ENCODE results near the gene SCAPER. TPM values are rescaled to one million over a fixed set of nuclear protein-coding genes. Genes with fewer than 3 reads are reported as not detected.

Gene SCAPER
- total RNA-seq, 1 experiment from 2014 or later: 10.3 TPM

DNA sequence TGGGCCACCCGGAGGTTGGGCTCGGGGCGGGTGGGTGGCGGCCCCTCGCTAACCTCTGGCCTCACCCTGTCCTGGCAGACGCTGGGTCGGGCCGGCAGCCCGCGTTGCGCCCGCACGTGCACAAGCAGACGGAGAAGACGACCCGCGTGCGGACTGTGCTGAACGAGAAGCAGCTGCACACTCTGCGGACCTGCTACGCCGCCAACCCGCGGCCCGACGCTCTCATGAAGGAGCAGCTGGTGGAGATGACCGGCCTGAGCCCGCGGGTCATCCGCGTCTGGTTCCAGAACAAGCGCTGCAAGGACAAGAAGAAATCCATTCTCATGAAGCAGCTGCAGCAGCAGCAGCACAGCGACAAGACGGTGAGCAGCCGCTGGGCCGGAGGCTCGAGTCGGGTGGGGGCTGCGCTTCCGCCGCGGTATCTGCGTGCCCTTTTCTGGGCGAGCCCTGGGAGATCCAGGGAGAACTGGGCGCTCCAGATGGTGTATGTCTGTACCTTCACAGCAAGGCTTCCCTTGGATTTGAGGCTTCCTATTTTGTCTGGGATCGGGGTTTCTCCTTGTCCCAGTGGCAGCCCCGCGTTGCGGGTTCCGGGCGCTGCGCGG, 564.8 kb downstream of the SCAPER start:
- H3K36me3 Mint-ChIP-seq: no peaks in the 10 kb centered on the region
- ATAC-seq (no peak), DNase-seq (ENCODE audit: low spot score) (peak; percentile 33)
- ChIA-PET POLR2A (no interaction called here), CTCF (interaction anchor here (1.2 kb wide), 2 partner anchors 10 to 150 kb away, joined by 3 to 4 read pairs; no protein-coding TSS in a partner anchor)
- peaks cover 51% of the 10 kb centered on the region for H3K4me1 Mint-ChIP-seq
- no peaks in the 10 kb centered on the region for H3K9me3 Mint-ChIP-seq
- peak overlapping the region; percentile 82 for H3K4me3 Mint-ChIP-seq
- H3K27me3 Mint-ChIP-seq (ENCODE audit: low read depth): peaks cover 97% of the 10 kb centered on the region
- H3K27ac Mint-ChIP-seq: no peak overlapping the region
- TF ChIP-seq, protein P1, sequence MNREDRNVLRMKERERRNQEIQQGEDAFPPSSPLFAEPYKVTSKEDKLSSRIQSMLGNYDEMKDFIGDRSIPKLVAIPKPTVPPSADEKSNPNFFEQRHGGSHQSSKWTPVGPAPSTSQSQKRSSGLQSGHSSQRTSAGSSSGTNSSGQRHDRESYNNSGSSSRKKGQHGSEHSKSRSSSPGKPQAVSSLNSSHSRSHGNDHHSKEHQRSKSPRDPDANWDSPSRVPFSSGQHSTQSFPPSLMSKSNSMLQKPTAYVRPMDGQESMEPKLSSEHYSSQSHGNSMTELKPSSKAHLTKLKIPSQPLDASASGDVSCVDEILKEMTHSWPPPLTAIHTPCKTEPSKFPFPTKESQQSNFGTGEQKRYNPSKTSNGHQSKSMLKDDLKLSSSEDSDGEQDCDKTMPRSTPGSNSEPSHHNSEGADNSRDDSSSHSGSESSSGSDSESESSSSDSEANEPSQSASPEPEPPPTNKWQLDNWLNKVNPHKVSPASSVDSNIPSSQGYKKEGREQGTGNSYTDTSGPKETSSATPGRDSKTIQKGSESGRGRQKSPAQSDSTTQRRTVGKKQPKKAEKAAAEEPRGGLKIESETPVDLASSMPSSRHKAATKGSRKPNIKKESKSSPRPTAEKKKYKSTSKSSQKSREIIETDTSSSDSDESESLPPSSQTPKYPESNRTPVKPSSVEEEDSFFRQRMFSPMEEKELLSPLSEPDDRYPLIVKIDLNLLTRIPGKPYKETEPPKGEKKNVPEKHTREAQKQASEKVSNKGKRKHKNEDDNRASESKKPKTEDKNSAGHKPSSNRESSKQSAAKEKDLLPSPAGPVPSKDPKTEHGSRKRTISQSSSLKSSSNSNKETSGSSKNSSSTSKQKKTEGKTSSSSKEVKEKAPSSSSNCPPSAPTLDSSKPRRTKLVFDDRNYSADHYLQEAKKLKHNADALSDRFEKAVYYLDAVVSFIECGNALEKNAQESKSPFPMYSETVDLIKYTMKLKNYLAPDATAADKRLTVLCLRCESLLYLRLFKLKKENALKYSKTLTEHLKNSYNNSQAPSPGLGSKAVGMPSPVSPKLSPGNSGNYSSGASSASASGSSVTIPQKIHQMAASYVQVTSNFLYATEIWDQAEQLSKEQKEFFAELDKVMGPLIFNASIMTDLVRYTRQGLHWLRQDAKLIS (CRISPR knock-in tag; IDR thresholded peaks at IDR 0.05; ENCODE audit: borderline replicate concordance): no peak
- no peak for TF ChIP-seq TP53 (CRISPR knock-in tag; IDR thresholded peaks at IDR 0.05)
- TF ChIP-seq, protein P2, sequence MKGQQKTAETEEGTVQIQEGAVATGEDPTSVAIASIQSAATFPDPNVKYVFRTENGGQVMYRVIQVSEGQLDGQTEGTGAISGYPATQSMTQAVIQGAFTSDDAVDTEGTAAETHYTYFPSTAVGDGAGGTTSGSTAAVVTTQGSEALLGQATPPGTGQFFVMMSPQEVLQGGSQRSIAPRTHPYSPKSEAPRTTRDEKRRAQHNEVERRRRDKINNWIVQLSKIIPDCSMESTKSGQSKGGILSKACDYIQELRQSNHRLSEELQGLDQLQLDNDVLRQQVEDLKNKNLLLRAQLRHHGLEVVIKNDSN (CRISPR knock-in tag; IDR thresholded peaks at IDR 0.05): no peak
- TF ChIP-seq, protein P3, sequence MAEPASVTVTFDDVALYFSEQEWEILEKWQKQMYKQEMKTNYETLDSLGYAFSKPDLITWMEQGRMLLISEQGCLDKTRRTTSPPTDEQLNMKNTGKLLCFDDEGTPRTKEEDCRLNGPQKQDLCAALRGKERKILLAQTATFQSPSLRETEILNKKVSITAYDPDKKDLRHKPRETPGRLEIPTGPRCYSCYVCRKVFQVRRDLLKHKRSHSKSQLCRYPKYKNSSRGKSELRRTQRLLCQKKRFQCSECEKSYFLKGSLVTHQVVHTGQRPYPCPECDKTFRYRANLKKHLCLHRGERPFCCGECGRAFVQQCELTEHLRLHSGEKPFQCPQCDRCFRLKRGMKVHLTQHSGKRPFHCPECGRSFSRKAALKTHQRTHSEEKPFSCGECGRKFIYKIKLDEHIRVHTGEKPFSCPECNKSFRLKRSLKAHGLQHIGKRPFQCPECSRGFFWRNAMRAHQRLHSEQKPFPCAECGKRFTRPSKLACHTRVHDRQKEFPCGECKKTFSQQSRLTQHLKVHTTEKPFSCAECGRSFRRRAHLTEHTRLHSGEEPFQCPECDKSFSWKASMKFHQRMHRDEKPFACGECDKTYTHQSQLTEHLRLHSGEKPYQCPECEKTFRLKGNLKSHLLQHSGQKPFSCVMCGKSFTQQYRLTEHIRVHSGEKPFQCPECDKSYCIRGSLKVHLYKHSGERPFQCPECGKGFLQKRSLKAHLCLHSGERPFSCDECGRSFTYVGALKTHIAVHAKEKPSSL (CRISPR knock-in tag; conservative IDR thresholded peaks at IDR 0.05): no peak
- TF ChIP-seq ETV6 (CRISPR knock-in tag; IDR thresholded peaks at IDR 0.05): no peak
- TF ChIP-seq GTF2I (CRISPR knock-in tag; conservative IDR thresholded peaks at IDR 0.05): no peak
- TF ChIP-seq ZNF263 (CRISPR knock-in tag; IDR thresholded peaks at IDR 0.05; ENCODE audit: low read depth): no peak
- TF ChIP-seq, protein P4, sequence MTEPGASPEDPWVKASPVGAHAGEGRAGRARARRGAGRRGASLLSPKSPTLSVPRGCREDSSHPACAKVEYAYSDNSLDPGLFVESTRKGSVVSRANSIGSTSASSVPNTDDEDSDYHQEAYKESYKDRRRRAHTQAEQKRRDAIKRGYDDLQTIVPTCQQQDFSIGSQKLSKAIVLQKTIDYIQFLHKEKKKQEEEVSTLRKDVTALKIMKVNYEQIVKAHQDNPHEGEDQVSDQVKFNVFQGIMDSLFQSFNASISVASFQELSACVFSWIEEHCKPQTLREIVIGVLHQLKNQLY (CRISPR knock-in tag; IDR thresholded peaks at IDR 0.05): no peak
- TF ChIP-seq, protein P5, sequence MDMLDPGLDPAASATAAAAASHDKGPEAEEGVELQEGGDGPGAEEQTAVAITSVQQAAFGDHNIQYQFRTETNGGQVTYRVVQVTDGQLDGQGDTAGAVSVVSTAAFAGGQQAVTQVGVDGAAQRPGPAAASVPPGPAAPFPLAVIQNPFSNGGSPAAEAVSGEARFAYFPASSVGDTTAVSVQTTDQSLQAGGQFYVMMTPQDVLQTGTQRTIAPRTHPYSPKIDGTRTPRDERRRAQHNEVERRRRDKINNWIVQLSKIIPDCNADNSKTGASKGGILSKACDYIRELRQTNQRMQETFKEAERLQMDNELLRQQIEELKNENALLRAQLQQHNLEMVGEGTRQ (CRISPR knock-in tag; IDR thresholded peaks at IDR 0.05): no peak
- no peak for TF ChIP-seq FOXK1 (CRISPR knock-in tag; IDR thresholded peaks at IDR 0.05)
- TF ChIP-seq KAT7 (CRISPR knock-in tag; IDR thresholded peaks at IDR 0.05; ENCODE audit: borderline replicate concordance): no peak
- TF ChIP-seq, protein P6, sequence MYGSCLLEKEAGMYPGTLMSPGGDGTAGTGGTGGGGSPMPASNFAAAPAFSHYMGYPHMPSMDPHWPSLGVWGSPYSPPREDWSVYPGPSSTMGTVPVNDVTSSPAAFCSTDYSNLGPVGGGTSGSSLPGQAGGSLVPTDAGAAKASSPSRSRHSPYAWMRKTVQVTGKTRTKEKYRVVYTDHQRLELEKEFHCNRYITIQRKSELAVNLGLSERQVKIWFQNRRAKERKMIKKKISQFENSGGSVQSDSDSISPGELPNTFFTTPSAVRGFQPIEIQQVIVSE (CRISPR knock-in tag; IDR thresholded peaks at IDR 0.05; ENCODE audit: borderline replicate concordance): no peak
- no peak for TF ChIP-seq TCF7 (CRISPR knock-in tag; IDR thresholded peaks at IDR 0.05; ENCODE audit: low read depth)
- TF ChIP-seq RELA (CRISPR knock-in tag; IDR thresholded peaks at IDR 0.05; ENCODE audit: borderline replicate concordance): no peak
- no peak for TF ChIP-seq ZNF138 (CRISPR knock-in tag; conservative IDR thresholded peaks at IDR 0.05)
- TF ChIP-seq NR3C1 (CRISPR knock-in tag; conservative IDR thresholded peaks at IDR 0.05; ENCODE audit: low read depth): no peak
- TF ChIP-seq, protein P7, sequence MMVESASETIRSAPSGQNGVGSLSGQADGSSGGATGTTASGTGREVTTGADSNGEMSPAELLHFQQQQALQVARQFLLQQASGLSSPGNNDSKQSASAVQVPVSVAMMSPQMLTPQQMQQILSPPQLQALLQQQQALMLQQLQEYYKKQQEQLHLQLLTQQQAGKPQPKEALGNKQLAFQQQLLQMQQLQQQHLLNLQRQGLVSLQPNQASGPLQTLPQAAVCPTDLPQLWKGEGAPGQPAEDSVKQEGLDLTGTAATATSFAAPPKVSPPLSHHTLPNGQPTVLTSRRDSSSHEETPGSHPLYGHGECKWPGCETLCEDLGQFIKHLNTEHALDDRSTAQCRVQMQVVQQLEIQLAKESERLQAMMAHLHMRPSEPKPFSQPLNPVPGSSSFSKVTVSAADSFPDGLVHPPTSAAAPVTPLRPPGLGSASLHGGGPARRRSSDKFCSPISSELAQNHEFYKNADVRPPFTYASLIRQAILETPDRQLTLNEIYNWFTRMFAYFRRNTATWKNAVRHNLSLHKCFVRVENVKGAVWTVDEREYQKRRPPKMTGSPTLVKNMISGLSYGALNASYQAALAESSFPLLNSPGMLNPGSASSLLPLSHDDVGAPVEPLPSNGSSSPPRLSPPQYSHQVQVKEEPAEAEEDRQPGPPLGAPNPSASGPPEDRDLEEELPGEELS (CRISPR knock-in tag; IDR thresholded peaks at IDR 0.05): no peak
- TF ChIP-seq ZNF317 (CRISPR knock-in tag; IDR thresholded peaks at IDR 0.05; ENCODE audit: borderline replicate concordance, low read depth): no peak
- TF ChIP-seq, protein P8, sequence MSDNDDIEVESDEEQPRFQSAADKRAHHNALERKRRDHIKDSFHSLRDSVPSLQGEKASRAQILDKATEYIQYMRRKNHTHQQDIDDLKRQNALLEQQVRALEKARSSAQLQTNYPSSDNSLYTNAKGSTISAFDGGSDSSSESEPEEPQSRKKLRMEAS (CRISPR knock-in tag; IDR thresholded peaks at IDR 0.05): no peak
- TF ChIP-seq, protein P9, sequence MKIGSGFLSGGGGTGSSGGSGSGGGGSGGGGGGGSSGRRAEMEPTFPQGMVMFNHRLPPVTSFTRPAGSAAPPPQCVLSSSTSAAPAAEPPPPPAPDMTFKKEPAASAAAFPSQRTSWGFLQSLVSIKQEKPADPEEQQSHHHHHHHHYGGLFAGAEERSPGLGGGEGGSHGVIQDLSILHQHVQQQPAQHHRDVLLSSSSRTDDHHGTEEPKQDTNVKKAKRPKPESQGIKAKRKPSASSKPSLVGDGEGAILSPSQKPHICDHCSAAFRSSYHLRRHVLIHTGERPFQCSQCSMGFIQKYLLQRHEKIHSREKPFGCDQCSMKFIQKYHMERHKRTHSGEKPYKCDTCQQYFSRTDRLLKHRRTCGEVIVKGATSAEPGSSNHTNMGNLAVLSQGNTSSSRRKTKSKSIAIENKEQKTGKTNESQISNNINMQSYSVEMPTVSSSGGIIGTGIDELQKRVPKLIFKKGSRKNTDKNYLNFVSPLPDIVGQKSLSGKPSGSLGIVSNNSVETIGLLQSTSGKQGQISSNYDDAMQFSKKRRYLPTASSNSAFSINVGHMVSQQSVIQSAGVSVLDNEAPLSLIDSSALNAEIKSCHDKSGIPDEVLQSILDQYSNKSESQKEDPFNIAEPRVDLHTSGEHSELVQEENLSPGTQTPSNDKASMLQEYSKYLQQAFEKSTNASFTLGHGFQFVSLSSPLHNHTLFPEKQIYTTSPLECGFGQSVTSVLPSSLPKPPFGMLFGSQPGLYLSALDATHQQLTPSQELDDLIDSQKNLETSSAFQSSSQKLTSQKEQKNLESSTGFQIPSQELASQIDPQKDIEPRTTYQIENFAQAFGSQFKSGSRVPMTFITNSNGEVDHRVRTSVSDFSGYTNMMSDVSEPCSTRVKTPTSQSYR (CRISPR knock-in tag; IDR thresholded peaks at IDR 0.05): no peak

All from WTC11 (cell line).